Measurements from ENCODE around the gene WDR72. TPM values are rescaled to one million over a fixed set of nuclear protein-coding genes. Genes with fewer than 3 reads are reported as not detected.

WDR72 gene
- polyA plus RNA-seq, 1 experiment, result not detected

GRCh38 chr15:53675832-53676231, 83.6 kb downstream of the WDR72 start:
- CTCF ChIA-PET, result no interaction called here
- H3K27me3 ChIP-seq (ENCODE audit: control insufficient read depth, insufficient read depth, low read length), result no peaks in the 10 kb centered on the region
- POLR2A ChIA-PET, result no interaction called here

GRCh38 chr15:53671545-53671944, 87.9 kb downstream of the WDR72 start:
- Histone ChIP-seq H3K27me3 (ENCODE audit: control insufficient read depth, insufficient read depth, low read length) (no peaks in the 10 kb centered on the region), H3K4me3 (ENCODE audit: low read depth, low read length) (no peak overlapping the region), H3K36me3 (ENCODE audit: control insufficient read depth, insufficient read depth, low read length) (no peaks in the 10 kb centered on the region)
- POLR2A ChIA-PET, result no interaction called here
- no peak for DNase-seq (ENCODE audit: low read depth)
- CTCF ChIA-PET, result no interaction called here
- no peak for TF ChIP-seq CTCF (IDR thresholded peaks at IDR 0.05; ENCODE audit: insufficient read depth, low read depth, low read length)

More at GRCh38 chr15:53675832-53676231, 83.6 kb downstream of the WDR72 start:
- TF ChIP-seq CTCF (IDR thresholded peaks at IDR 0.05; ENCODE audit: insufficient read depth, low read depth, low read length), result no peak
- DNase-seq (ENCODE audit: low read depth), result no peak
- Histone ChIP-seq H3K4me3 (ENCODE audit: low read depth, low read length) (no peak overlapping the region), H3K36me3 (ENCODE audit: control insufficient read depth, insufficient read depth, low read length) (no peaks in the 10 kb centered on the region)

GRCh38 chr15:53670701-53671100, 88.8 kb downstream of the WDR72 start:
- POLR2A ChIA-PET, result no interaction called here
- no peak for TF ChIP-seq CTCF (IDR thresholded peaks at IDR 0.05; ENCODE audit: insufficient read depth, low read depth, low read length)

GRCh38 chr15:53665930-53666329, 93.5 kb downstream of the WDR72 start:
- no peak overlapping the region for H3K4me3 ChIP-seq (ENCODE audit: low read depth, low read length)
- no peak for DNase-seq (ENCODE audit: low read depth)
- H3K27me3 ChIP-seq (ENCODE audit: control insufficient read depth, insufficient read depth, low read length), result no peaks in the 10 kb centered on the region
- no peak for TF ChIP-seq CTCF (IDR thresholded peaks at IDR 0.05; ENCODE audit: insufficient read depth, low read depth, low read length)
- ChIA-PET POLR2A (no interaction called here), CTCF (no interaction called here)
- H3K36me3 ChIP-seq (ENCODE audit: control insufficient read depth, insufficient read depth, low read length), result no peaks in the 10 kb centered on the region

More at GRCh38 chr15:53670701-53671100, 88.8 kb downstream of the WDR72 start:
- H3K36me3 ChIP-seq (ENCODE audit: control insufficient read depth, insufficient read depth, low read length), result no peaks in the 10 kb centered on the region
- DNase-seq (ENCODE audit: low read depth), result no peak
- no peak overlapping the region for H3K4me3 ChIP-seq (ENCODE audit: low read depth, low read length)
- H3K27me3 ChIP-seq (ENCODE audit: control insufficient read depth, insufficient read depth, low read length), result no peaks in the 10 kb centered on the region
- CTCF ChIA-PET, result no interaction called here

- no peak overlapping the region for H3K4me3 ChIP-seq (ENCODE audit: low read depth, low read length)
- no peaks in the 10 kb centered on the region for H3K36me3 ChIP-seq (ENCODE audit: control insufficient read depth, insufficient read depth, low read length)
- DNase-seq (ENCODE audit: low read depth), result no peak
- ChIA-PET CTCF (no interaction called here), POLR2A (no interaction called here)
- TF ChIP-seq CTCF (IDR thresholded peaks at IDR 0.05; ENCODE audit: insufficient read depth, low read depth, low read length), result no peak
- no peaks in the 10 kb centered on the region for H3K27me3 ChIP-seq (ENCODE audit: control insufficient read depth, insufficient read depth, low read length)
Measured at GRCh38 chr15:53658827-53659555, 100.5 kb downstream of the WDR72 start.
